Stimulated activated CD4-positive, alpha-beta T cell treated with anti-CD3 and anti-CD28 coated beads, TNF-alpha, amount 100 ng/mL, for 48 hours (primary cell): ENCODE data around the gene C3orf18.

Experiments used
- DNase-seq, 3 donors: peaks; one replicate each; pipeline ENCODE4 v3.0.0-alpha.2; 2020; ENCODE audit warnings: low read depth in 3 of 3

The C3orf18 gene

GRCh38 chr3:50580683-50581458 lies 13.3 kb upstream of the C3orf18 start:
- DNase-seq: no peak

DNA sequence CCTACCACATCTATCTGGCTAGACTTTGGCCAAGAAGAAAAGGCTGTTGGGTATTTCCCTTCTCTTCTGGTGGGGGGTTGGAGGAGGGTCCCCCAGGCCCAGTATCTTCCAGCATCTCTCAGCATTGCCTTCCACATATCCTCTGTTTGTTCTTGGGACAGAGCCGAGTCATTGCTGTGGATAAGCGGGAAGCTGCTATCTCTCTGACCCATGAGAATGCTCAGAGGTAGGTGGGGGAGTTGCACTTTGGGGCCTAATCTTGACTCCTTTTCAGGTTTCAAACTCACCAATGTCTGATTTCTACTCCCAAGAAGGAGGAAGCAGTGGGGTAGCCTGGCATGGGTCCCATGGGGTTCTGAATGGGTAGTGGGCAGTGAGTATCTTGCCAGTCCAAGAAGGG lies 9.8 kb upstream of the C3orf18 start:
- no peak for DNase-seq

- no peak for DNase-seq
Measured at GRCh38 chr3:50575372-50575771, 7.8 kb upstream of the C3orf18 start.

DNA sequence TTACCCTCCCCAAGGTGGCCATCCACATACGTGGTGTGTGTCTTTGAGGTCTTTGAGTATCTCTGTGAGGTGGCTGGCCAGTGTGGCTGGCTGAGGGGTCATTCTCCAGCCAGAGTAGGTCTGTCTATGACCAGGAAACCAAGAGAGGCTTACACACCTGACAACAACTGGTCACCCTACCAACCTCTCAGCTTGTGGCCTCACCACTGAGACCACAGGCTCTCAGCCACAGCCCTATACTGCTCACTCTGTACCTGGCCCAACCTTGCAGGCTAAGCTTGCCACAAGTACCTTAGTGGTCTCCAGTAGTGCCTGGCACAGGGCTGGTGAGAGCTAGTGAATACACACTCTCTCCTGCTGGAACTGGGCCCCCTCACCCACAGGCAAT lies 6.9 kb upstream of the C3orf18 start:
- no peak for DNase-seq

GRCh38 chr3:50573566-50574443 lies 6.3 kb upstream of the C3orf18 start:
- peak; percentile 56 to 80 (median 67) for DNase-seq

DNA sequence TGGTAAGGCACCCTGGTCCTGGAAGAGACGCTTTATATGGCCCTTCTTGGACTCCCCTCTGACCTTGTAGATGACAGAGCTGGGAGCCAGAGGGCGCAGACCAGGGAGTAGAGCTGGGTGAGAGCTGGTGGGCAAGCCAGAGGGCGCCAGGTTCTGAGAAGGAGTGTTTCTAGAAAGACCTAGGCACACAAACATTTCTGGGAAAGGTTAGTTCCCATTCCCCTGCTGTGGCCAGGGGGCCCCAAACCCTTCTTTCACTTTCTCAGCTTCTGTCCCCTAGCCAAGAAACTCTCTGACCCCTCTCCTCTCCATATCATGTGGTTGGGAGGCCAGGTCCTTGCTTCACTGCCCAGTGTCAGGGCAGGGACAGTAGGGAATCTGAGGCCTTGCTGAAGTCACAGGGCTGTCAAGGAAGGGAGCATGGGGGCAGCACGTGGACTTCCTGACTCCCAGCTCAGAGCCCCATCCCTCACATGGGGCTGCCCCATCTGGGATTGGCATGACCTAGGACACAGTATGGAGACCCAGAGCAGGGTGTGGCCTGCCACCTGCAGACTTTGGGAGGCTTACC lies 5.3 kb upstream of the C3orf18 start:
- no peak for DNase-seq

DNA sequence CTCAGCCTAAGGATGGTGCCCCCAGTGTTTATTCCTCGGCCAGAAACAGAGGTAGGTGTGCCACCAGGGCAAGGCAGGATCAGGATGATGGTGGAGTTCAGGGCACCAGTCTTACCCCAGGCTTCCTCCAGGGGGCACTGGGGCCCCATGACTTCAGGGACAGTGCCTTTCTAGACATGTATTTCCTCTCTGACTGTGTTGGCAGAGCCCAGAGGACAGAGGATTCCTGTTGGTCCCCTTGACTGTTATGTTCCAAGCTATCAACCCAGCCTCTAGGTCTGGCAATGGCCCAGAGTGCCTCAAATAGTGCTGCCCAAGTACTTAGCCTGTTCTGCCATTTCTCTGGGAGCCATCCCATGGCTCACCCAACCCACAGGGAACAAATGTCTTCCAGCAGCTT lies 4.6 kb upstream of the C3orf18 start:
- peak in 2 of 3 donors; percentile 74 to 82 for DNase-seq

DNA sequence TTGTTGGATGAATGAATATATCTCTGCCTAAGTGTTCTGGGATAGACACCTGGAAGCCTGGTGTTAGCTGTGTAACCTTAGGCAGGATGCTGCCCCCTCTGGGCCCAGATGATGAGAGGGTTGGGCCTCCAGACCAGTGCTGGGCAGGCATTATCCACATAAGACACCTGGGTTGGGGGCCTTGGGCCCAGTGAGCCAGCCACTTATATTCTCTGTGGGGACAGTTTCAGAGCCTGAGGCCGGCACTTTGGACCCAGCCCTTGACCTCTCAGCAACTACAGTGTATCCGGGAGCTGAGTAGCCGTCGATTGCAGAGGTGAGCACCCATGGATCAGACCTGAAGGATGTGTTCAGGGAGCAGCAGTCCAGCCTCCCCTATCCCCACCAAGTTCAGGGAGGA lies 3.9 kb upstream of the C3orf18 start:
- DNase-seq: no peak

- no peak for DNase-seq
Measured at GRCh38 chr3:50570508-50571279, 3.1 kb upstream of the C3orf18 start.

DNA sequence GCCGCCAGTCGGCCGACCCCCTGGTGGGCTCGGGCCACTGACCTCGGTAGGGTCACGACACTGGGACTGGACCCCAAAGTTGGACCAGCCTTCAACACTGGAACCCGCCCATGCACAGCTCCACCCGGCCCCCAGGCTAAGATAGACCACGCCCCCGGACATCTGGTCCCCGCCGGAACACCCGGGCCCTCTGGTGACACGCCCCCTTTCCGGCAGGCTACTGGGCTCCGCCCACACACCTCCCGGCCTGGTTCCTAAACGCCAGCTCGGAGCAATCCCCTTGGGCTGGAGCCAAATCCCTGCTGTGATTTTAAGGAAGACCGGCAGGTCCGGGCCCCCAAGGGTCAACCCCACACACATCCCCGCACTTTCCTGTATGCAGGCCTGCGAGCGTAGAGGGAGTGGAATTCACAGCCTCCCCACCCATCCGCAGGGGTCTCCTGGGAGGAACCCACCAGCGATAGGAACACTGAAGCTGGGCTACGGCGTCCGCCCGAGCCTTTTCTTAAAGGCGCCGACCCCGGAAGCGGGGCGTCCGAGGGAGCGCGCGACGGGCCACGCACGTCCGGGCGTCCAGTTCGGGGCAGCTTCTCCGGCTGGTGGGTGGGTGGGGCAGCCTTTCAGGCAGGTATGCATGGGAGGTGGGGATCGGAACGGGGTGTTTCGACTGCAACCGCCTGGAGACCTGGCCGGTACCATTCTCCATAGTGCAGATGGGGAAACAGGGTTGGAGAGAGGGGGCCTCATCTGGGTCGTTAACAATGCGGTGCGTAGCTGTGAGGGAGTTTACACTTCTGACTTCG lies 1.6 kb upstream of the C3orf18 start, which contains the start of gene HEMK1:
HEMK1 (plus strand) TSS at position 576 of the 803 bp plus-strand sequence. CDS start 1,583 bp downstream, outside the sequence.
- peak; percentile 94 to 99 (median 96) for DNase-seq

- no peak for DNase-seq
Measured at GRCh38 chr3:50567011-50567385, 549 bp downstream of the C3orf18 start.

DNA sequence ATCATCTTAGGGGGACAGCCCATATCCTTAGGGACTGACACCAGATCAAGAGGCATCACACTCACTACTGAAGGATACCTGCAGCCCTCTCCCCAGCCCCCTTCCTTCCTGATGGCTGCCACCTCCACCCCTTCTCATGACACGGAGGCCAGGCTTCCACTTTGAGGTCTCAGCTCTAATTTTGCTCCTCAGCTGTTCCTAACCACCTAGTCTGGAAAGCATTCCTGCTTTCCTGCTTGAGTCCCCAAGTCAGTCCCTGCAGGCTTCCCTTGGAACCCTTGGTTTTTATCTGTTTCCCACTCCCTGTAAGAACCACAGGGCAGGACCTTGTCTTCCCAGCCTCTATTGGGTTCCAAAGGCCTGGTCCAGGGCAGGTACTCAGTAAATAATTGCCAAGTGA lies 3.2 kb downstream of the C3orf18 start:
- DNase-seq: no peak

- no peak for DNase-seq
Measured at GRCh38 chr3:50563867-50564266, 3.7 kb downstream of the C3orf18 start.

- no peak for DNase-seq
Measured at GRCh38 chr3:50562861-50563260, 4.7 kb downstream of the C3orf18 start.

DNA sequence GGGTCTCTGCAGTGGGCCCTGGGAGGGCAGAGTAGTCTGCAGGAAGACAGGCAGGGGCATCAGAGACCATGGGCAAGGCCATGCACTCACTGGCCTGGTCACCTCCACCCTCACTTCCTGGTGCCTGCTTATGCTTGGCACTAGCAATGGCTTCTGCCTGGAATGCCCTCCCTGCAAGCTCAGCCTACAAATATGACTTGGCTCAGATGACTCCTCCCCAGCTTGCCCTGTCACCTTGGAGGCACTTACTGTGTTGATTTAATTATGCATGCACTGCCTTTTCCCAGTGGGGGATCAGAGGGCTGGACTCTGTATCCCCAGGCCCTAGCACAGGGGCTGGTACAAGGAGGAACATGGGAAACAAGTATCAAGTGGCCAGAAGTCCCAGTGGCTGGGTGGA lies 7.8 kb downstream of the C3orf18 start:
- DNase-seq: no peak

DNA sequence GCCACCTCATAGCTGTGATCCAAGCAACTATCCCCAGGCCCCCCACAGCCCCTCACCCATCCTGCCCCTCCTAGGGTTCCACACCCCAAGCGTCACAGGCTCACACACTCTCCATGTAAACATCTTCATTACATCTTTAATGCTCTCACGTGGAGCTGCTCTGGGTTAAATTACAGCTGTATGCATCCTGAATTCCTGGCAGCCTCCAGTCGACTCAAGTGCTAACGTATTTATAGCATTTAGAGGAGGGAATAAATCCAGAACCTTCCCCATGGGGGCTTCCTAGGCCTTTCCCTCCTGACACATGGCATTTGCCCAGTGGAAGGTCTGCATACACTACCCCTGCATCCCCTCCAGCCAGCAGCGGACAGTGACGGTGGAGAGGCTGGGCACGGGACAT lies 9.6 kb downstream of the C3orf18 start:
- DNase-seq: no peak

DNA sequence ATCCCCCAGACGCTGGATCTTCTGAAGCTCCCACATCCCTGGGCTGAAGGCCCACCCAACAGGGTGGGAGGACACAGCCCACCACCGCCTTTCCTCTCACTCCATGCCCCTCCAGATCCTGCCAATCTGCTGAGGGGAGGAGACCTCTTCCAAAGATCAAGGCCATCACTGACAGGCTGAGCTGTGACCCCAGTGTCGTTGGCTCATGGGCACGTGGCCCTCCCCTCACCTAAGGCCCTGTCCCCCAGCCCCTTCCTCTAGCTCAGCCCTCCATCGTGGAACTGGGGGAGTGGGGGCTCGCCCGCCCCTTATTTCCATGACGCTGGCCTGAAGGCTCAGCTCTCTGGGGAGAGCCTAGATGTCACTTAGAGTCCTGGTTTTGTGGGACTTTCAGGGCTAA lies 10.4 kb downstream of the C3orf18 start:
- DNase-seq: no peak

DNA sequence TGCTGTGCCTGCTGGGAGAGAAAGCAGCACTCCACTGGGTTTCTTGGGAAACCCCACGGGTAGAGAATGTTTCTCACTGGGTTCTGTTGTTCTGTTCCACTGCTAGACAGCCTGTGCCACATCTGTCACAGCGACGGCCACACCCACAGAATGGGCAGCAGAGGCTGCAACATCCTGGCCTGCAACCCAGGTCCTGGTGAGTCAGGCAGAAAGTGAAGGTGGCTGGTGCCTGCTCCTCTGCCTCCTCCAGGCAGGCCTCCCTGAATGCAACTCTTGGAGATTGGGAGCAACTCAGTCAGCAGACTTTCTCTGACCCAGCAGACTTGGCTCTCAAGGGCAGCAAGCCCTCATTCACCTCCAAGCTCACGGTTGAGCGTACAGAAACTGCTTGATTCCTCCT lies 13.0 kb downstream of the C3orf18 start:
- DNase-seq: no peak

DNA sequence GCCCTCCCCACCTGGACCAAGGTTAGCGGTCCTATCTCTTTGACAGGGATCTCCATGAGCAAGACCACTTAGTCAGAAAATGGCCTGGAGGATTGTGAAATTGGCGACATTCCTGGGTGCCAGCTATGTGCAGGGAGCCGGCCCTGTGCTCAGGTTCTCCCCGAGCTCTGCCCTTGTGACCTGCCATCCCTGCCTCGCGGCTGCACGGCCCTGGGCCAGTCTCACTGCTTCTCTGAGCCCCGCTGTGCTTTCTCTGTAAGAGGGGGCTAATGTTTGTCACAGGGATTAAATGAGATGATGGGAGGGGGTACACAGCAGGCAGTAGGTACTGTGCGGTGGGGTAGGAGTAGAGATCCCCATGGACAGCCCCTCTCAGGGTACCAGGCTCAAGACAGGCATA lies 14.9 kb downstream of the C3orf18 start:
- no peak for DNase-seq

DNA sequence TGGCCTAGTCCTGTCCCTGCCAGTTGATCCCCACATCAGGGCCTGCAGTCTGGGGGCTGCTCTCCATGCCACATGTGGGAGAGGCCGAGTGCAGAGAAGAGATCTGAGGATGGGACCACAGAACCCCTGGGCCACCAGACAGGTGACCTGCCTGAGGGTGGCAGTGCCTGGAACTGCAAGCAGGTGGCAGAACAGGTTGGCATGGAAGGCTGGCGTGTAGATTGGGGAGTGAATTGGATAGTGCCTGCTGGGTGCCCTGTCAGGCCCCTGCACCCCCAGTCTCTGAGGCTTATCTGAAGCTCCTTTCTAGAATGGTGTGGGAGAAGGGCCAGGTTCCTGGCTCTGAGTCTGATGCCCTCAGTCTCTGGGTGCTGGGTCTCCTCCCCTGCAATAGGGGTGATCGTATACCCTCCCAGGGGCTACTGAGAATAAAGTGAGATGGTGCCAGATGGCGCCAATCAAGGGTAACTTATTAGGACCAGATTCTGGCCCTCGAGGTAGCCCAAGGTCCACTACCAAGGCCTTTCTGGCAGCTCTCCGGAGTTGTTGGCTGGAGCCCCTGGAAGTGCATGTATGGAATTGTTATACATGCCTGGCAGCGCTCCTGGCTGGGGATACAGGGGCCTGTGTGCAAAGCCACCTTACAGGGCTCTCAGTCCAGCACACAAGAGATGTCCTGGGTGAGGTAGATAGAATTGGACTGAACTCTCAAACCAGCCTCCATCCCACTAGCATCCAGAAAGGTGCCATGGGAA lies 15.7 kb downstream of the C3orf18 start:
- no peak for DNase-seq
